Type B pancreatic cell (in vitro differentiated cells): ENCODE results near the gene ZFY. TPM values are rescaled to one million over a fixed set of nuclear protein-coding genes. Genes with fewer than 3 reads are reported as not detected.

Experiments used
- DNase-seq: peaks from one replicate; pipeline ENCODE4 v3.0.0; 2021; ENCODE audit warnings: mixed read lengths; ENCODE audit not compliant: unreplicated experiment; ENCODE audit errors: extremely low spot score
- H3K27ac Mint-ChIP-seq: 2 replicates; pipeline ENCODE4 v1.8.0; 2021; ENCODE audit warnings: mild to moderate bottlenecking, mixed read lengths
- H3K27me3 Mint-ChIP-seq: 2 replicates; pipeline ENCODE4 v1.8.0; 2021; ENCODE audit warnings: mixed read lengths
- H3K36me3 Mint-ChIP-seq: 2 replicates; pipeline ENCODE4 v1.8.0; 2021; ENCODE audit warnings: mixed read lengths
- H3K4me1 Mint-ChIP-seq: one replicate; pipeline ENCODE4 v1.8.0; 2021; ENCODE audit warnings: mixed read lengths; ENCODE audit not compliant: unreplicated experiment
- H3K4me3 Mint-ChIP-seq: 2 replicates; pipeline ENCODE4 v1.8.0; 2021; ENCODE audit warnings: mild to moderate bottlenecking, mixed read lengths
- H3K9me3 Mint-ChIP-seq: 2 replicates; pipeline ENCODE4 v1.8.0; 2021; ENCODE audit warnings: mixed read lengths
- total RNA-seq: library from RNA; stranded (reverse); gene quantifications from 2 replicates; pipeline ENCODE4 v1.2.1, GENCODE V29; 2021; ENCODE audit warnings: low replicate concordance
- TF ChIP-seq, protein P1 (sequence below): fragments of 200-600 bp; sonication (generic); conservative IDR thresholded peaks from 2 replicates; pipeline ENCODE4 v1.5.0; 2021; ENCODE audit warnings: antibody characterized with exemption, mild to moderate bottlenecking

The ZFY gene
- total RNA-seq, 1 donor from 2014 or later, result not detected

DNA sequence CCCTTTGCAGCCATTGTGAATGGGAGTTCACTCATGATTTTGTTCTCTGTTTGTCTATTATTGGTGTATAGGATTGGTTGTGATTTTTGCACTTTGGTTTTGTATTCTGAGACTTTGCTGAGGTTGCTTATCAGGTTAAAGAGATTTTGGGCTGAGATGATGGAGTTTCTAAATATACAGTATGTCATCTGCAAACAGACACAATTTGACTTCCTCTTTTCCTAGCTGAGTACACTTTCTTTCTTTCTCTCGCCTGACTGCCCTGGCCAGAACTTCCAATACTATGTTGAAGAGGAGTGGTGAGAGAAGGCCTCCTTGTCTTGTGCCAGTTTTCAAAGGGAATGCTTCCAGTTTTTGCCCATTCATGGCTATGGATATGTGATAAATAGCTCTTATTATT, 81.4 kb downstream of the ZFY start:
- no peaks in the 10 kb centered on the region for H3K4me1 Mint-ChIP-seq
- no peak for DNase-seq
- no peak overlapping the region for H3K27ac Mint-ChIP-seq
- no peaks in the 10 kb centered on the region for H3K9me3 Mint-ChIP-seq
- H3K36me3 Mint-ChIP-seq, result no peaks in the 10 kb centered on the region
- no peak overlapping the region for H3K4me3 Mint-ChIP-seq
- H3K27me3 Mint-ChIP-seq, result no peaks in the 10 kb centered on the region
- TF ChIP-seq, protein P1, sequence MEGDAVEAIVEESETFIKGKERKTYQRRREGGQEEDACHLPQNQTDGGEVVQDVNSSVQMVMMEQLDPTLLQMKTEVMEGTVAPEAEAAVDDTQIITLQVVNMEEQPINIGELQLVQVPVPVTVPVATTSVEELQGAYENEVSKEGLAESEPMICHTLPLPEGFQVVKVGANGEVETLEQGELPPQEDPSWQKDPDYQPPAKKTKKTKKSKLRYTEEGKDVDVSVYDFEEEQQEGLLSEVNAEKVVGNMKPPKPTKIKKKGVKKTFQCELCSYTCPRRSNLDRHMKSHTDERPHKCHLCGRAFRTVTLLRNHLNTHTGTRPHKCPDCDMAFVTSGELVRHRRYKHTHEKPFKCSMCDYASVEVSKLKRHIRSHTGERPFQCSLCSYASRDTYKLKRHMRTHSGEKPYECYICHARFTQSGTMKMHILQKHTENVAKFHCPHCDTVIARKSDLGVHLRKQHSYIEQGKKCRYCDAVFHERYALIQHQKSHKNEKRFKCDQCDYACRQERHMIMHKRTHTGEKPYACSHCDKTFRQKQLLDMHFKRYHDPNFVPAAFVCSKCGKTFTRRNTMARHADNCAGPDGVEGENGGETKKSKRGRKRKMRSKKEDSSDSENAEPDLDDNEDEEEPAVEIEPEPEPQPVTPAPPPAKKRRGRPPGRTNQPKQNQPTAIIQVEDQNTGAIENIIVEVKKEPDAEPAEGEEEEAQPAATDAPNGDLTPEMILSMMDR, result no peak

DNA sequence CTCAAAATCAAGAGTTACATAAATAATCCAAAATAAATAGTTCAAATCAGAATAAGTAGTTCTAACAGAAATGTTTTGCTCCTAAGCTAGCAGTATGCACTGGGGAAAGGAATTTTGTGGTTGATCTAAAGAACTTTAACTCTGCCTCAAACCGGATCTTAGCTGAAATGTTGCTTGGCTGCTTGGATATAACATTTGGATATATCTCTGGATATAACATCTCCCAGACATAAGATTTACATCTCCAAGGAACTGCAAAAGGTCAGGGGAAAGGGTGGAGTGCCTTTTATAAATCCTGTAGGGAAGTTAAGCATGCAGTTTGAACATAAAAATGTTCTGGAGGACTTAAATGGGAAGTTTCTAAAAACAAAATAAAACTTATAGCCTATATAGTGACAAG, 83.4 kb downstream of the ZFY start:
- no peaks in the 10 kb centered on the region for H3K36me3 Mint-ChIP-seq
- H3K27me3 Mint-ChIP-seq, result no peaks in the 10 kb centered on the region
- no peaks in the 10 kb centered on the region for H3K4me1 Mint-ChIP-seq
- no peak overlapping the region for H3K27ac Mint-ChIP-seq
- H3K4me3 Mint-ChIP-seq, result no peak overlapping the region
- no peaks in the 10 kb centered on the region for H3K9me3 Mint-ChIP-seq
- TF ChIP-seq, protein P1, result no peak
- DNase-seq, result no peak

DNA sequence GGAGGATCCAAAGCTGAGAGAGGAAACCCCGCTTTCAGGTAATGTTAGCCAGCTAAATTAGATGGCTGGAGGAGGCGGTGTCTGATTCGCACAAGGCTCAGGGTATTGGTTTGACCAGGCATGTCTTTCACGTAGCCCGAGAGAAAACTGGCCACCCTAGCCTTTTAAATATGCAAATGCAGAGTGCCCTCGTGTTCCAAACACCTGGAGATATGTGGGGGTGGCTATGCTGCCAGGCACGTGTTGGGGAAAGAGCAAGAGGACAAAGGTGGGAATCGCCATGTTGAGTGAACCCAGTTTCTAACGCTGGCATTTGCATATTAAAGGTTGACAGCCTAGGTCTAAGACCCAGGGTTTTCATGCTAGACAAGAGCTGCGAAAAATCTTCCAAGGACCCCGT, 84.4 kb downstream of the ZFY start:
- H3K4me1 Mint-ChIP-seq, result no peaks in the 10 kb centered on the region
- H3K27ac Mint-ChIP-seq, result no peak overlapping the region
- no peaks in the 10 kb centered on the region for H3K36me3 Mint-ChIP-seq
- H3K27me3 Mint-ChIP-seq, result no peaks in the 10 kb centered on the region
- no peak overlapping the region for H3K4me3 Mint-ChIP-seq
- TF ChIP-seq, protein P1, result no peak
- no peak for DNase-seq
- H3K9me3 Mint-ChIP-seq, result no peaks in the 10 kb centered on the region

DNA sequence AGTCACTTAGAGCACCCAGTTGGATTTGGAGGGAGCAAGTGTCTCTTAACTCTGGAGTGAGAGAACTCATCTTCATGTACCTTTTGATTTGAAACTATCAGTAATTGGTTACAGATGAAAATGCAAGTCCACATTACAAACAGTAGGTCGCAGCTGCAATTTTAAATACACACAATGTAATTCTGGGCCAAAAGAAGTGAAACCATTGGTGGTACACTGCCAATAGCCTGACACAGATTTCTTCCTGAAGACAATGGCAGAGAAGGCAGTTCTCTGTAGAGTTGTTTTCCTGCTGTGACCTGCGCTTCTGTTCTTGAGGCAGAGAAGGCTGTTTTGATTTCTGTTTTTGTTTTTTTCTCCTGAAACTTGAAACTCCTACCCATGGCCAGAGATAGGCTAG, 86.0 kb downstream of the ZFY start:
- no peaks in the 10 kb centered on the region for H3K4me1 Mint-ChIP-seq
- H3K36me3 Mint-ChIP-seq, result no peaks in the 10 kb centered on the region
- H3K27me3 Mint-ChIP-seq, result no peaks in the 10 kb centered on the region
- no peak overlapping the region for H3K4me3 Mint-ChIP-seq
- no peaks in the 10 kb centered on the region for H3K9me3 Mint-ChIP-seq
- no peak overlapping the region for H3K27ac Mint-ChIP-seq
- no peak for DNase-seq
- TF ChIP-seq, protein P1, result no peak

DNA sequence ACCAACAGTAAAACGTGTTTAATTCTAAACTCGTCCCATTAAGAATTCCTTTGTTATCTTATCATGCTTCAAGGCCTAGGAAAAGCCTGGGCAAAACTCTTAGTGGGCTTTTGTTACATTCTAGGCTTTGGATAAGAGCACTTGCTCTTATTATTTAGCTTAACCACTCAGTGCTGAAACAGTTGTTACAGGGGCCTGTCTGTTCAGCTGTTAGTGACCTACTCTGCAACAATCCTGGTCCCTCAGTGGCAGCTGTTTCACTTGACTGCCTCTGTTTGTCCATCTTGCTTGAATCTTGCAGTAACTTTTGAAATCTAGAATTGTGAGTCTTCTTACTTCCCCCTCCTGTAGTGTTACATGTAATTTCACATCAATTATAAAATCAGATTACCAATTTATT, 88.4 kb downstream of the ZFY start:
- TF ChIP-seq, protein P1, result no peak
- no peak overlapping the region for H3K27ac Mint-ChIP-seq
- H3K4me3 Mint-ChIP-seq, result no peak overlapping the region
- no peaks in the 10 kb centered on the region for H3K9me3 Mint-ChIP-seq
- DNase-seq, result no peak
- no peaks in the 10 kb centered on the region for H3K27me3 Mint-ChIP-seq
- no peaks in the 10 kb centered on the region for H3K36me3 Mint-ChIP-seq
- H3K4me1 Mint-ChIP-seq, result no peaks in the 10 kb centered on the region

DNA sequence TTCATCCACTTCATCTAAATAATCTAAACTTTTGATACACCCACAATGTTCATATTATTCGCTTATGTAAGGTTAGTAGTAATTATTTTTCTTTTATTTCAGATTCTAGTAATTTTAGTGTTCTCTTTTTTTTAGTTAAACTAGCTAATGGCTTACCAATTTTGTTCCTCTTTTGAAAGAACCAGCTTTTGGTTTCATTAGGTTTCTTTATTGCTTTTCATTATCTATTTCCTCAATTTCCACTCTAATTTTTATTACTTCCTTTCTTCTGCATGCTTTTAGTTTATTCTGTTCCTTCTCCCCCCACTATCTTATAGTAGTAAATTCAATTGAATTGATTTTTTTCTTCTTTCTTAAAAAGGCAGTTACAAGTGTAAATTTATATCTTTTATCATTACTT, 90.2 kb downstream of the ZFY start:
- Mint-ChIP-seq H3K4me3 (no peak overlapping the region), H3K4me1 (no peaks in the 10 kb centered on the region), H3K36me3 (no peaks in the 10 kb centered on the region), H3K27me3 (no peaks in the 10 kb centered on the region), H3K27ac (no peak overlapping the region), H3K9me3 (no peaks in the 10 kb centered on the region)
- TF ChIP-seq, protein P1, result no peak
- no peak for DNase-seq
